HG02981 (cell line): ENCODE data around the gene CHRNB4.

ENCODE experiments used
- ATAC-seq: cut with Tn5 transposase; IDR thresholded peaks from one replicate; pipeline ENCODE4 v1.9.1; 2021; ENCODE audit warnings: mild to moderate bottlenecking, moderate library complexity; ENCODE audit not compliant: unreplicated experiment

CHRNB4 gene

DNA sequence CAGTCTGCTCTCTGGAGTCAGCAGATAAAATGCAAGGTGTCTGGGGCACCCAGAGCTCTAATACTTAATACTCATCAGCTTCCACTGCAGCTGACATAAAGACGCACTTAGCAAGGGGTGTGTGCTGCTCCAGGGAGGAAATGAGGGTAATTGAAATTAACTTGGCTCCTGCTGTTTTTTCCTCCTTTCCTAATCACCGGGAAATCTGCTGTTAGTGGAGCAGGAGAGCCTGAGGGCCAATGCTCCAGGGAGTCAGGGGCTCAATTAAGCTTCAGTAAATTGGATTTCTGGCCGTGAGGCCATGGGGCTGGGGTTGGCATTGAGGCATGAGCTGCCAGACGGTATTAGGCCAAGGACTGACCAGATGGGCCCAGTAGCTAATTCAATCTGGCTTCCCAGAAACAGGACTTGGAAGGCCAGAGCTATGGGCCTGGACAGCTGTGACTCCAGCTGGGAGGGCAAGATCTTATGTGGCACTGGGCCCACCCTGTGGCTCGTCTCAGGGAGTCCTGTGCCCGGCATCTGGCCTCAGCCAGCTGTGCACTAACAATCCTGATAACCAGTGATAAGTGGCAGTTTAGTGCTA, 30.7 kb upstream of the CHRNB4 start:
- ATAC-seq, result no peak

DNA sequence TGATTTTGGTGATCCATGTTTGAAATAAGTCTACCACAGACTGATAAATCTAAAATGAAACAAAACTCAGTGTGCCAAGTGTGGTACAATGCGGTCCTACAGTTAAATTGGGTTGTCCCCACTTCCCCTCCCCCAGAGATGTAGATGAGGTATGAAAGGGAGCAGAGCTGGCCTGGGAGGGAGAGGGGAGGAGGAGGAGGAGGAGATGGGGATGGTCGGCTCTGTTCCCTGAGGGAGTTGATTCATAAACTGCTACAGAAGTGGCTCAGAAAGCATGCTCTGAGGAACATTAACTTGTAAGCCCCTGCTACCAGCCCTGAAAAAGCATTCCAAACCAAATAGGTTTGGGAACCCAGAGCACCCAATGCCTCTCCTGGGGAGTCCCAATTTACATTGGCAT, 28.0 kb upstream of the CHRNB4 start:
- no peak for ATAC-seq

DNA sequence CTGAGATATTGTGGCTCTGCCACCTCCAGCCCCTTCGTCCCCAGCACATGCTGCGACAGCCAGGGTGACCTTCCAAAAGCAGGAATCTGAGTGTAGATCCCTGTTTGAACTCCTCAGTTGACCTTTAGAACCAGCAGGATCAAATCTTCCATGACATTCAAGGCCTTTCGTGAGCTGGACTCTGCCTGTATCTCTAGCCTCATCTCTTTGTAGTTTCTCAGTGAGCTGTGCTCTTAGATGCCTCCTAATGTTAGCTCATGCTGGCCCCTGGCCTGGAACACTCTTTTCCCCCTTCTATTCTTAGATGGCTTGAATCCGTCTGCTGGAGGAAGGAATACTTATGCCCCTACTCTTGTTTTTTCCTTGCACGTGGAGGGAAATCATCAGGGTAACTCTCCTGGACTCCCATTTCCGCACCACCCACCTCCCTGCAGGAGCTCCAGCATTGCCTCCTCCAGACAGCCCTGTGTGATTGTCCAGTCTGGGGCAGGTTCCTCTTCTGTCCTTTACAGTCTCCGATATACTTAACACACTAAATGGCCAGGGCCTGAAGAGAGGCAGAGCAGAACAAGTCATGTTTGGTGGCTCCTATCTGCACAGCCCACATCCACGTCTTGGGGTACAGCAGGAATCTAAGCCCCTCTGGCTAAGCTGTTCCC, 26.7 kb upstream of the CHRNB4 start:
- ATAC-seq, result no peak

DNA sequence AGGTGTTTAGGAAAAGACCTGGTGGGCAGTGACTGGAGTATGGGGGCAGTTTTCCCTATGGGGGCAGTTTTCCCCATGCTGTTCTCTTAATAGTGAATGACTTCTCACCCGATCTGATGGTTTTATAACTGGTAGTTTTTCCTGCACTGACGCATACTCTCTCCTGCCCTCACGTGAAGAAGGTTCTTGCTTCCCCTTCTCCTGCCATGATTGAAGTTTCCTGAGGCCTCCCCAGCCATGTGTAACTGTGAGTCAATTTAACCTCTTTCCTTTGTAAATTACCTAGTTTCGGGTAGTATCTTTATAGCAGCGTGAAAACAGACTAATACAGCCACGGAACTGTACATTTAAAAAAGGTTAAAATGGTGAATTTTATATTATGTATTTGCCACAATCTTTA, 25.0 kb upstream of the CHRNB4 start:
- no peak for ATAC-seq

DNA sequence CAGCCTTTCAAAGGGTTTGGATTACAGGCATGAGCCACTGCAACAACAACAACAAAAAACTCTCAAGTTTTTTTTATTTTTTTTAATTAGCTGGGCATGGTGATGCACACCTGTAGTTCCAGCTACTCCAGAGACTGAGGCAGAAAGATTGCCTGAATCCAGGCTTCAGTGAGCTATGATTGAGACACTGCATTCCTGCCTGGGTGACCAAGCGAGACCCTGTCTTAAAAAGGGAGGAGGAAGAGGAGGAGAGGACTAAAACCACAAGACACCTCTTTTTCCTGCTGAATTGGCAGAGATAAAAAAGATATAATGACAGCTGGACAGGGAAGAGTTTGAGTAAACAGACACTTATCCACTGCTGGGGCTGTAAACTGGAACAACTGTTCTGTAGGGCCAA, 22.7 kb upstream of the CHRNB4 start:
- no peak for ATAC-seq

DNA sequence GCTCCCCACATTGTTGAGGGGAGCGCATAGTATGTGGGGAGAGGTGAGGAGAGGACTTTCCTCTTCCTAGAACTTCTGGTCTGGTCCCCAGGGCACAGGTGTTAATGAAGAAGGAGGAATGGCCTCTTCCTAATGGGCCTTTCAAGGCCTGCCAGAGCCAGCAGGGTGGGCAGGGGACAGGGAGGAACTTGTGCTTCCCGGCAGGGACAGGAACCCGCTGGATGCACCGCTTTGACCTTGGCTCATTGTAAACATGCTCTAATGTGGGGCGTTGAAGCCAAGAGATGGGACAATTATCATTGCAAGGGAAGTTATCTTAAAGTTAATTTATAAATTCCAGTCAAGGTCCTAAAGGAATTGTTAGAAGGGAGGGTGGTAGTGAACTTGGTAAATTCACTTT, 21.0 kb upstream of the CHRNB4 start:
- no peak for ATAC-seq

DNA sequence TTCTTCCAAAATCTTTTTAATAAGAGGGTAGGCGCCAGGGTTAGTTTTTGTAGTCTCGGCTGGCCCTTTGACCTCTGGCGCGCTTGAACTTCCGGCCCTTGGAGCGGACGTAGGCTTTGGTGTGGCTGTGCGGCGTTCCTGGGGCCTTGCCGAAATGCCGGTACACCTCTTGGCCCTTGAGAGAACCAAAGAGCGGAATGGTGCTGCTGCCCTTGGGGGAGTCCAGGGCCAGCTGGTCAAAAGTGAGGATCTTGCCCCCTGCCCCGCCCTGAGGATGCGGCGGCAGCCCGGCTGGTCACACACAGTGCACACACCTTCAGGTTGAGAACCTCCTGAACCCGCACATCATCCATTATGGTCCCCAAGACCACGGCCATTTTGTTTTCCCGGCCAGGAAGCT, 20.0 kb upstream of the CHRNB4 start:
- no peak for ATAC-seq

DNA sequence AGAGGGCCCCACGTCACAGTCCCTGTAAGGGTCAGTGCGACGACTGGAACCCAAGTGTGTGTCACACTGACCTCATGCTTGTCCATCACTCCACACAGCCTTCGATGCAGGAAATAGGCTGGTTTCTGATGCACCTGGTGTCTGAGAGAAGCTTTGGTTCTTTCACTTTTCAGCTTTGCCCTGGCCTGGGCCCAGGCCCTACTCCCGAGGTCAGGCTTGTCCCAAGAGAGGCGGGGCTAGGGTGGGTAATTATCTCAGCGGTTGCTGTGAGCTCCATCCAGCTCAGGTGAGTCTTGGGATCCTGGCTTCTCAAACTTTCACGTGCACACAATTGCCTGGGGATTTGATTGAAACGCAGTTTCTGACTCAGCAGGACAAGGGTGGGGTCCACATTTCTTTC, 19.6 kb upstream of the CHRNB4 start:
- no peak for ATAC-seq

DNA sequence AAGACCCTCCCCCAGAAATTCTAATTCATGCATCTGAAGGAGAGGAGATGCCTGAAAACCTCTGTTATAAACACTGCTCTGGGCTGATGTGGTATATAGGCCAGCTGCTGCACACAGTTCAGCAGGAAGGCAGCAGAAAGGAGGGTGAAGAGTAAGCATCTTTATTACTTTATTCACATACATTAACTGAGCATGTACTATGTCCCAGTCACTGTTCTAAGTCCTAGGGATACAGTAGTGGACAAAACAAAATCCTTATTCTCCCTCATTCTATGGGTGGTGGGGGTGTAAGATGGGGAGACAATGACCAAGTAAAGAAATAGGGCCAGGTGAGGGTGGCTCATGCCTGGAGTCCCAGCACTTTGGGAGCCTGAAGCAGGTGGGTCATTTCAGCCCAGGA, 17.8 kb upstream of the CHRNB4 start:
- no peak for ATAC-seq

DNA sequence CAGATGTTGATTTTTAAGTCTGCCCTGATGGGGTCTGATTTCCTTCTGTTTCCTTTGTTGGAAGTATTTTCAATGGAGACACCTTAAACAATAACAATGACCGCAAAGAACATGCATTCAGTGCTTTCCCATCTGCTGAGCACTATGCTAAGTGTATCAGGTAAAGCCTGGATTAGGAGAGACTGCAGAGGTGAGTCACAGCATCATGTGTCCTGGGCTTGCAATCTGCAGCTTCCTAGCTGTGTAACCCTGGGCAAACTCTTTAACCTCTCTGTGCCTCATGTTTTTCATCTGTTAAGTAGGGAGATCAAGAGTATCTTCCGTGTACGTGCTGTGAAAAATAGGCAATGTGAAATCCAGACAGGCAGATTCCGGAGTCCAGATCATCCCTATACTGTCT, 13.3 kb upstream of the CHRNB4 start:
- no peak for ATAC-seq

DNA sequence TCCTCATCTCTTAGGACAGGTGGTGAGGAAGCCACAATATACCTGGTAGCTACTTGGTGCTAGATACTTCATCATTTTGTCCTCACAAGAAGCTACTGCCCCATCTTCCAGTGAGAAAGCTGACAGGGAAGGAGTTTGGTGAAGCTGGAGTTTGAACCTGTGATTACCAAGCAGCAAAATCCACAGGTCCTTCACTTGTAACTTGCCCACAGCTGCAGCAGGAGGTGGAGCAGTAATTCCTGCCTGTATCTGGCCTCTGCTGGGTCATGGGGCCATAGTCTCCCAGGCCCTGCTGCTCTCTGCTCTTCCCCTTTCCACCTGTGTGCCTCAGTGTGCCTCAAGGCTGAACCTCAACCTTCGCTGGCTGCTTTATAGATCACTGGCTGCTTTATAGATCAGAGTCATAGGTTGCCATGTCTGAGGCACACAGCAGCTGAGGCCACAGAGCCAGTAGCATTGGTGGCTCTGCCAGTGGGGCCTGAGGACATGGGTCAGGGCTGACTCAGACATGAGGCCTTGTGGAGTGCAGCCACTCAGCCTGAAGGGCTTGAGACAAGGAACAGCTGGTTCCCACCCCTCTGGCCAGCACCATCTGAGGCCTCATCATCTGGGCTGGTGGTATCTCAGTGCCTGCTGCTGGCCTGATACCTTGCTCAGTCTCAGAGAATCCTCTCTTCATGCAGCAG, 11.1 kb upstream of the CHRNB4 start:
- ATAC-seq, result no peak

DNA sequence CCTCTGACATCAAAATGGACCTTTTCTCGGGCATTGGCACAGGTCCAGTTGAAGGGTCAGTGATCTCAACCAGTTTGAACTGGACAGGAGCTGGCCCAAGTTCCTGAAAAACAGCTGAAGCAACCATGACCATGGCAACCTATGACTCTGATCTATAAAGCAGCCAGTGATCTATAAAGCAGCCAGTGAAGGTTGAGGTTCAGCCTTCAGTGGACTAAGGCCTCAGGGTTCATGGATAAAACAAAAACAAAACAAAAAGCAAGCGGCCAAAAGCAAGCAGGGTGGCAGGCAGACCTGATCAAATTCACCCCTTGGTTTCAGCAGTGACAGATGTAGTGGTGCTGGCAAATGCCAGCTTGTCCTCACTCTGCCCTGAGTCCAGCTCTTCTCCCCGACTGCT, 10.0 kb upstream of the CHRNB4 start:
- ATAC-seq, result no peak

DNA sequence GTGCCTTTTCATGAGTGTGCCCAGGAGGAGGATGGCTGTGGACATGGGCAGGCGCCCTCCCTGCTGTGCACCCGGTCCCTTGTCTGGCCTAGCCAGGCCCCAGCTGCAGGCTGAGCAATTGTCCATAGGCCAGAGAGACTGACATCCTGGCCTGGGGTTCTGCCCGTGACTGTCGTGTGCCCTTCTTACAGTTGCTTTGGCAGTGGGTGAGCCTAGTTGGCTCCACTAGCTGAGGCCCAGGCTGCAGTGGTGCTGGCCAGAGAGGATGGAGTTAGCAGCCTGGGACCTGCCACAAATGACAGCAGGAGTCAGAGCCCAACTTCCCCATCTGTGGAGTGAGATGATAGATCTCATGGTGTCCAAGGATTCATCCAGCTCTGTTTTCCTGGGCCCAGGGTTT, 9.0 kb upstream of the CHRNB4 start:
- ATAC-seq, result no peak

DNA sequence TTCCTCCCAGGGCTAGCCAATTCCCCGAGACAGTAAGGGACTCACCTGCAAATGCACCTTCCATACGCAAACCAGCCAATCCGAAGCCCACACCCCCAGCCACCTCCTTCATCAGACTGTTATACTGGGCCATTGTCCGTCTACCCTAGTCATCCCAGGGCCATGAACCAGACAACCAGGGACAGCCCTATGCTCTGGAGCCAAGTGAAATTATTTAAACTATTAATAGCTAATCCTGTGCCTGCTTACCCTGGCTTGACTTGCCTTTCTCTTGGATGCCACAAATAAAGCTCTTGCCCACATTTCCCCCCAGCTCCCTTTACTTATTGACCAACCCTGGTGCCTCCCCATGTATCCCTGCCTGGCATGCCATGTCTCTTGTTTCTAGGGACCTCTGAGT, 4.0 kb upstream of the CHRNB4 start:
- ATAC-seq, result no peak

DNA sequence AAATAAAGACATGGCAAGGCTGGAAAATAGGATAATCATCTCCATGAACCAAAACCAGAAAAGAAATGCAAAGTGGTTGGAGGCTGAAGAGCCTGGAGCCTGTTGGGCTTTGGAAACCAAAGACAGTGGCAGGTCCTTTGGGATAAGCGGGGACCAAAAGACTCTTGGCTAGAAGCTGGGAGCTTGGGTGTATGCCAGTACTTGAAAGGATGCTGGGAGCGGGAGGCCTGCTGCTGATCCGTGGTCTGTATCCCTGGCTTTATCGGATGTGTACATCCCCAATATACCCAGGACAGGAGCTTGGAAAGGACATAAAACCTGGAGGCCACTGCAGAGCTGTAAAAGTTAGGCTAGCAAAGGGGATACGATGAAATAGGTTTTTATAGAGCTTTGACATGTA, 1.3 kb upstream of the CHRNB4 start:
- ATAC-seq, result no peak

DNA sequence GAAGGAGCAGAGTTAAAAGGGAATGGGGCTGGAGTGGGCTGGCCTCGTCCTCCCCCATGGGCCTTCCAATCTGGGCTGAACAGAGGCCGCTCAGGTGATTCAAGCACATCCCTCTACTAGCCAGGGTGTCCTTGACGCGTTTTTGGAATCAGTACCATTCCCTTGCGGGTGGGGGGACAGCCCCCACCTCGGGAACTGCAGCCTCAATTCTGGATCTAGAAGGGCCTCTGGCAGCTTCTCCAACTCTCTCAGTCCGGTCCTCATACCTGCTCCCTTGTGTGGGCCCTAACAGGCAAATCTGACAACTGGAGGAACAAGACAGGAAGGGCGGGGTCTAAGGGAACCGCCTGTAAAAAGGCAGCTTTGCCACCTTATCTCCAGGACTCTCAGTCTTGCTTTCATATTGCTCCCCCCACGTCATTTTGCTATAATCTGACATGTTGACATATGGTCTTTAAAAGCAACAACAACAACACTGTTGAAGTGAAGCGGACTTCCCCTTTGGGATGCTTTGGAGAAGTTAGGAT, 802 bp upstream of the CHRNB4 start:
- ATAC-seq, result no peak

DNA sequence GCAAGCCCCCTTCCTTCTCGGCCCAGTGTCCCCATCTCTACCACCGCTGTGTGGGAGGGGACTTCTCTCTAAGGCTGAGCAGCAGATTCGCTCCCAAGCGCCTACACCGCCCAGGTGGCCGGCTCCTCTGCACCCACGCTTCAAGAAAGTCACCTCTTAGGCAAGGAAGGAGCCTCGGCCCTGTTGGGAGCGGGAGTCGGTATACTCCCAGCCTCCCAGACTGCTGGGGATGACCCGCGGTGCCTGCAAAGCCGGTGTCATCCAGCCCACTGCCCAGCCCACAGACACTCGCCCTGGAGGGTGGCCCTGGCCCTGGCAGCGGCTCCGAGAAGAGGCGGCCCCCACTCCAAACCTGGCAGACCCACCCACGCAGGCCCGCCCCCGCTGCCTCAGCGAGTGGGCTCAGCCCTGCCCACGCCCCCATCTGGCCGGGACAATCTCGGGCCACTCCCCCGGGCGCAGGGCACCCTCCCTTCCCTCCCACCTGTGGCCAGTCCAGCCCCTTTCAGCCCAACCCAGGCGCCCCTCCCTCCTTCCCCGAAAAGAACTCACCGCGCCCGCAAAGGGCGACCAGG, 396 bp downstream of the CHRNB4 start:
- no peak for ATAC-seq

DNA sequence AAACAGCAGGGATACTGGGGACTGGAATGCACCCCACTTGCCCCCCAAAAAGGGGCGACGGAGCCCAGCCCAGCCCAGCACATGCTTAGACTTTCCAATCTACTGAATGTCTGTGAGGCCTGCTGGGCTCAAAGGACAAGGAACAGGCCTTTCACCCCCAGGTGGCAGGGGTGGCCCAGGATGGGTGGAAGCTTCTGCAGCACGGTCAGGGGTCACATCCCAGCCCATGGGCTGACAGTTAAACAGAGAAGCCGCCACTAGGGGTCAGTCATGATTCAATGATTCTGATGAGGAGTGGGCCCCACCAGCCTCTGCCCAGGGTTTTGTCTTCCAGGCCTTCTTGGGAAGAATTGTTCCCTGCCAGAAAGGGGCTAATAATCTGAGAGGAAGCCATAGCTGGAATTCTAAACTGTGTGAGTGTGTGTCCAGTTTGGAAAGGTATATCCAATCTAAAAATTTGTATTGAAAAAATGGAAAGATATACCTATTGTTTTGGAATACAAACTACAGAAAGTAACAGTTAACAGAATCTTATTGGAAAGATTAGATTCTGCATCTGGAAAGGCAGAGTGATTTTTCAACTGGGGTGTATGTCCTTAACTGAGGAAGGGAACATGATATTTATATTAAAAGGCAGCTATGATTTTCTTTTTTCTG, 2.2 kb downstream of the CHRNB4 start:
- no peak for ATAC-seq

DNA sequence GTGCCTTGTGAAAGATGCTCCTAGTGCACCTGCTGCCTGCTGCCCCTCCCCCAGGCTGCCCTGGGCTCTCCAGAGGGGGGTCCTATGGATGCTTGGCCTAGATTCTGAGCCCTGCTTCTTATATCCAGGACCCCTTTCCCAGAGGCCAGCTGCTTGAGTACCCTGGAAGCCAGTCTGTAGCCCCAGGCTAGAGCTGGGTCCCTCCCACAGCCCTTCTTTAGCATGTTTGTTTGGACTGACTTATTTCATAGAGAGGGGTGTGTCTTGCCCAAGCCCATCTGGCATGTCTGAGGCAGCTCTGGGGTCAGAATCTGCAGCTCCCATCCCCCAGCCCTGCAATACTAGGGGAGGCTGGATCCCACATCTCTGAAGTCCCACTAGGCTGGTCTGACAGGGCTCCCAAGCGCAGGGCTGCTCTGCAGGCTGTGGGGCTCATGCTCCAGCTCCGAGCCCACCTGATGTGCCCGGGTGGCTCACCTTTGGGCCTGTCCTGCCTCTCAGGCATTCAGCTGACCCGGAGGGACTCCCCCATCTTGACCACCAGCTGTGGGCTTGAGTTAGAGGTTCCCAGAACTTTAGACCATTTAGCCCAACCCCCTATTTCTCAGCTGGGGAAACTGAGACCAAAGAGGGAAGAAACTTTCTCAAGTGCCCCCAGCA, 3.1 kb downstream of the CHRNB4 start:
- no peak for ATAC-seq

DNA sequence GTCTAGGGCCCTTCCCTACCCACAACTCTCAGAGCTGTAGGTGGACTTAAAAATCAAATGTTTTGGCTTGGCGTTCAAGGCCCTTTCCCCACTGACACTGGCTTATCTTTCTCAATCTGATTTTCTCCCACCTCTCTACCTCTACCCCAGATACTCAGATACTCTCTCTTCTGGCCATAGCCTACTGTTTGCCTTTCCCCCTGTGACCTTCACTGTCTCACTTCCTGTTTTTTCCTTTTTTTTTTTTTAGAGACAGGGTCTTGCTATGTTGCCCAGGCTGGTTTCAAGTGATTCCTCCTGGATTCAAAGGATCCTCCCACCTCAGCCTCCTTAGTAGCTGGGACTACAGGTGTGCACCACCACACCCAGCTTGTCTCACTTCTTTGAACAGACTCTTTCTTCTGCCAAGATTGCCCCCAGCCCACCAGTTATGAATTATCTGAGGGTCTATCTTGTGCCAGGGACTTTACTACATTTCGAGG, 4.6 kb downstream of the CHRNB4 start:
- ATAC-seq, result no peak

DNA sequence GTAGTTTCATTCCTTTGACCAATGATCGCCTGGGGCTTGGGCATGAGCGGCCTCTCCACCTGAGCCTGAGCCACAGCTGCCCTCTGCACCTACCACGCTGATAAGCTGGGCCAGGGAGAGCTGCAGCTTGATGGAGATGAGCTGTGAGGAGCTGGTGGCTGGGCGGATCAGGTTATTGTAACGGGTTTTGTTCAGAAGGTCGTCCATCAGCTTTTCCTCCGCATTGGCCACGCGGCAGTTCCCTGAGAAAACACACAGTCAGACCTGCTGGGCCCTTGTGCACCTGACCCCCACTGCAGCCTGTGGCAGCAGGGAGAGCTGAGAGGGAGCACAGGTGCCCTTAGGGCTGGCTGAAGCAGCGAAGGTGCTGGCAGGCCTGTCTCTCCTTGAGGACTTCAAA, 5.7 kb downstream of the CHRNB4 start:
- ATAC-seq, result no peak
